Measurements from ENCODE around the gene C15orf40.
"Not testable (repeated sequence)": the region's sequence is repeated elsewhere in the genome, so short reads cannot be mapped to it uniquely, and the experiment has no call there.

The C15orf40 gene

DNA sequence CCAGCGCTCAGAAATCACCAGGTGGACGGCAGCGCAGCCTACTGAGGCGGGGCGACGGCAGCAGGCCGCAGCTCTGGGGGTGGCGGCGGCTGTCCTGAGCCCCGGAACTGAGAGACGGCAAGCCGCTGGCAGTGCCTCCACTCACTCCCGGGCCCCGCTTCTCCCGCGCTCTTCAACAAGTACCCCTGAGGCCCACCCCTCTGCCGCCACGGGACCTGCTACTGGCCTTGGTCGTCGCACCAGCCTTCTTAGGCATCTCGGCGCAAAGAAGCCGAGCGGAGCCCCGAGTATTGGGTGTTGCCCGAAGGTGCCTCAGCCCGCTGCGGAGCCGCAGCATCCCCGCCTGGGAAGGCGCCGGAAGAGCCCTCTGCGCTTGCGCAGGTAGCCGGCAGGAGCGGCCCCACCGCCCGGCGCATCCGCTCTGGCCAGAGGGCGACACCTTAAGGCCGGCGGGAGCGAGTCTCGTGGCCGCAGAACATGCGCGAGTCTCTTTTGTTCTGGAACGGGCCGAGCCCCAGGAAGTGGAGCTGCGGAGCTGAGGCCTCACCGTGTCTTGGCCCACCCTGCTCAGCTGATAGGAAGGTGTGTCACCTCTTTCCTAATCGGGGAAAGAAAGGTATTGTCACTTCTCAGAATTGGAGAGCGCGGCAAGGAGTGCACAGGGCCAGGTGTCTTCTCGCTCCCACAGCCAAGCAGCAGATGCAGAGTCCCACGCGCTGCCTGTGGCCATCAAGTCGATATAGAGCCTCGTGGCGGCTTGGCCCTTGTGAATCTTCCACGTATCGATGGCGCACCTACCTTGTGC lies at the start of gene C15orf40:
Gene C15orf40 (minus strand): TSS at position 369 of the 805 bp plus-strand sequence. CDS start 32 bp downstream, at position 337.
- peak; percentile 8 for DNase-seq

DNA sequence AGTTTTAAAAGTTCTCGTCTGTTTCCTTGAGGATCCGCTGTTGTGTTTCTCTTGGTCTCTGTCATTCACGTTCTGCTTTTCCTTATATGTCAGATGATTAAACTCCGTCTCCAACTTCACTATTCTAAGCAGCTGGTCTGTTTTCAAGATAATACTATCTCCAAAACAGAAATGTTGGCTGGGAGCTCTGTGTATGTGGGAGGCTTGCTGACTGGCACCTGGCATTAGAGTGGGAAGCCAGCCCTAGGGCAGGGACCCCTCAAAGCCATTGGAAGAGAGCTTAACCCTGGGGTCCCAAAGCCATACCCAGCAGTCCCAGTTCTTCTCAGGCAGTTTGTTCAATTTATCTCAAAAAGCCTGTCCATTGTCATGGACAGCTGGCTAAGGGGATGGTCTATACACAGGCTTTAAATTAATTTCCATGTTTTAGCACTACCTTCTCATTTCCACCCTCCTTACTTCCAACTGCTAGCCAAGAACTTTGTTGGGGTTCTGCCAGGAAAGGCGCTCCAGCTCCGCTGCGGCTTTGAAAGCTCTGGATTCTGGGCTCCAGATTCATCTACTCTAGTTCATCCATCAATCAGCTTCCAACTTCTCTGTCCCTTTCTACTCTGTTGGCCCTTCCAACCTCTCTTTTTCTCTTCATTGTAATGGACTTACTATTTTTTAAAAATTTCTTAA lies 46.4 kb upstream of the C15orf40 start:
- DNase-seq, result no peak

DNA sequence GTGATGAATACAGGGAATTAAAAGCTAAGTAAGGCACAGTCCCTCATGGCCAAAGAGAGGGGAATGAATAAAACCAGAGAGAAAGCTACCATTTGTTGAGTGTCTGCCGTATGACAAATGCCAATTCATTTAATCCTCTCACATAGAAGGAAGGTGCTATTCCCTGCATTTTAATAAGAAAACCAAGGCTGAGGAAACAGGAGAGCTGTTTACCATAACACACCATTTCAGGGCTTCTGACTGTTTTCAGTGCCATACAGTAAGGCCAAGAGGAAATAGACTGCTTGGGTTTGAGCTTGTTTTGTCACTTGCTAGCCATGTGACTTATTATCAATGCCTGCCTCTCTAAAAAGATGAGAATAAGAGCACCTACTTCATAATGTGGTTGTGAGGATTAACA lies 45.6 kb upstream of the C15orf40 start:
- no peak for DNase-seq

DNA sequence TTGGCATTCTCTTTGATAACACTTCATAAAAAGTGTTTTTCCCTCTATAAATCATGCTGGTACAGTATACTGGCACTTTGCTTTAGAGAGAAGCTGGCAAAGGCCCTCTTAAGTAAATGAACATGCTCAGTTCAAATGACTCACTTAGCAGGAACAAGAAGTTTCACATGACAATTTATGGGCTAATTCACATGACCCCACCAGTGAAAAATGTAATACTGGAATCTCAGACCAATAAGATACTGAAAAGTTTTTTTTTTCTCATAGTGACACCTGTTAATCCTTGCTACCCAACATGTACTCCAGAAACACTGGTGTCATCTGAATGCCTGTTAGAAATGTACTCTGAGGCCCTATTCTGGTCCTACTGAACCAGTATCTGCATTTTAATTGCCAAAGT lies 41.7 kb upstream of the C15orf40 start:
- no peak for DNase-seq

DNA sequence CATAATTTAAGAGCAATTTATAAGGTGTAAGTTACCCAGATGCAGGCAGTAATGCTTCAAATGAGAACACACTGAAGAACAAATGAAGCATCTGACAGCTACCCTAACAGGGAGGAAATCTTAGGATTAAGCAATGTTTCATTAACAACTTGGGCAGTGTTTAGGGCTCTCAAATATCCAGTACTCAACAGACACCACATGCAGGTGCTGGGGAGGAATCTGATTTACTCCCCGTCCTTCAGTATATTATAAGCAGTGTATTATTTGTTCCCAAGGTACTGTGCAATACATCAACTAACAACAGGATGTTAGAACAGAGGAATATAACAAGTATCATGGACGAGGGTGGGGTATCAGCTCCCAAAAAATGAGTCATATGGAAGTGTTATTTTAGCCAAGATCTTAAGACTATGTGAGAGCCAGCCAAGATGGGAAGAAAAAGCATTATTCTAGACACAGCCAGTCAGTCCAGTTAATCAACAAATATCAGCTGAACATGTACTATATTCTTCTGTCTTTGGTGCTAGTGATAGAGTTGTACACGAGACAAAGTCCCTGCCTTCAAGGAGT lies 35.2 kb upstream of the C15orf40 start:
- no peak for DNase-seq

DNA sequence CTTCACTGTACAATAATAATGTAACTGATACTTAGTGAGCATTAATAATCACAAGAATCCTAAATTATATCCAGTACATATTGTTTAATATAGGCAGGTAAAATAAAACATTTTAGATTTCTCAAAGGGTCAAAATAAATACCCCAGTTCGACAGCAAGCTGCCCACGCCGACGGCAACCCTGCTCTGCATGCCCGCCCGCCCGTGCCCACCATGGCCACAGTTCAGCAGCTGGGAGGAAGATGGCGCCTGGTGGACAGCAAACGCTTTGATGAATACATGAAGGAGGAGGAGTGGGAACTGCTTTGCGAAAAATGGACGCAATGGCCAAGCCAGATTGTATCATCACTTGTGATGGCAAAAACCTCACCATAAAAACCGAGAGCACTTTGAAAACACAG lies 32.7 kb upstream of the C15orf40 start:
- no peak for DNase-seq

DNA sequence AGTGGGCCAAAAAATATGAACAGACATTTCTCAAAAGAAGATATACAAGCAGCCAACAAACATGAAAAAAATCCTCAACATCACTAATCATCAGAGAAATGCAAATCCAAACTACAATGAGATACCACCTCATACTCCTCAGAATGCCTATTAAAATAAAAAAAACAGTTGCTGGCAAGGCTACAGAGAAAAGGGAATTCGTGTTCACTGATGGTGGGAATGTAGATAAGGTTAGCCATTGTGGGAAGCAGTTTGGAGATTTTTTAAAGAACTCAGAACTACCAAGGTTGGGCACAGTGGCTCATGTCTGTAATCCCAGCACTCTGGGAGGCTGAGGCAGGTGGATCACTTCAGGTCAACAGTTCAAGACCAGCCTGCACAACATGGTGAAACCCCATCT lies 27.8 kb upstream of the C15orf40 start:
- DNase-seq, result no peak

DNA sequence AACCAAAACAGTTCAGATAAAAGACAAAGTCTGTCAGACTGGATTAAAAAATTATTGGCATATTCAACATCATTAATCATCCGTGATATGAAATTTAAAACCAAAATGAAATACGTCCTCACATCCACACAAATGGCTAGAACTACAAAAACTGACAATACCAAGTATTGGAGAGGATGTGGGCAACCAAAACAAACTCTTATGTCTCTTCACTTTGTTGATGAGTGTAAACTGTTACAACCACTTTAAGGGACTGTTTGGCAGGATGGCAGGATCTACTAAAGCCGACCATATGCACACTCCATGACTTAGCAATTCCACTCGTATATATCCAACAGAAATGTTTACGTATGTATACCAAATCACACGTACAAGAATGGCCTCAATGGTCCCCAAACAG lies 24.8 kb upstream of the C15orf40 start:
- no peak for DNase-seq

DNA sequence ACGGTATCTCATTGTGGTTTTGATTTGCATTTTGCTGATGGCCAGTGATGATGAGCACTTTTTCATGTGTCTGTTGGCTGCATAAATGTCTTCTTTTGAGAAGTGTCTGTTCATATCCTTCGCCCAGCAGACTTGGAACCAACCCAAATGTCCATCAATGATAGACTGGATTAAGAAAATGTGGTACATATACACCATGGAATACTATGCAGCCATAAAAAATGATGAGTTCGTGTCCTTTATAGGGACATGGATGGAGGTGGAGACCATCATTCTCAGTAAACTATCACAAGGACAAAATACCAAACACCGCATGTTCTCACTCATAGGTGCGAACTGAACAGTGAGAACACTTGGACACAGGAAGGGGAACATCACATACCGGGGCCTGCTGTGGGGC lies 19.8 kb upstream of the C15orf40 start:
- DNase-seq, result not testable (repeated sequence)

DNA sequence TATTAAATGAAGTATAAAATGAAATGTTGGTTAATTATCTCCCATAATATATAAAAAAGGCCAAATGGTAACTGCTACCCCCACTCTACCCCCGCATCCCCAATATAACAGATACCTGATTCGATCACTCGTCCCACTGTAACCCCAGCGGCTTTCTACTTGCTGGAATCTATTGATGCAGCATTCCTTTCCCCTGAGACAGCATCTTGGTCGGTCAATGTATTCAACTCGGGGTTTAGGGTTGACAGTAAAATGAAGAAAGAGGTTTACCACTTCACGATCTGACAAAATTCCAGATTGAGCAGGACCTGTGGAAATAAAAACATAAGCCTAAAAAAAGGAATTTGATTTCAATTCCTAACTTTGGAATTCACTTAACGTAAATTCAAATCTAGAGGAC lies 18.6 kb upstream of the C15orf40 start:
- no peak for DNase-seq

DNA sequence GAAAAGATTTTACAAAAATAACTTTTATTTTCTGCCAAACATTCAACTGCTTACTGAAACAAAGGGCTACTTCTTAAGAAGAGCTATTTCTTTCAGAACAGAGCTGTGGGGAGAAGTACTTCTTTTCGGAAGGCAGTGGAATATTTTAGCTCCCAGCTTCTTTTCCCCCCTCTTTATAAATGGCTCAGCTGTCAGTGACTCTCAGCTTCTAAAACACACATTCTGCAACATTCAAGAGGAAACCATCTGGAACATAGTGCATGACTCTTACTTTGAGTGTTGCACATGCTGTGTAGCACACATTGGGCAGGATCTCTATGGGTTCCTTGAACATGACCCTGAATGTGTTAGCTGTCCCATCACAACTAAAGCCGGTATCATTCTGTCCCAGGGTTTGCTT lies 7.0 kb upstream of the C15orf40 start:
- no peak for DNase-seq

DNA sequence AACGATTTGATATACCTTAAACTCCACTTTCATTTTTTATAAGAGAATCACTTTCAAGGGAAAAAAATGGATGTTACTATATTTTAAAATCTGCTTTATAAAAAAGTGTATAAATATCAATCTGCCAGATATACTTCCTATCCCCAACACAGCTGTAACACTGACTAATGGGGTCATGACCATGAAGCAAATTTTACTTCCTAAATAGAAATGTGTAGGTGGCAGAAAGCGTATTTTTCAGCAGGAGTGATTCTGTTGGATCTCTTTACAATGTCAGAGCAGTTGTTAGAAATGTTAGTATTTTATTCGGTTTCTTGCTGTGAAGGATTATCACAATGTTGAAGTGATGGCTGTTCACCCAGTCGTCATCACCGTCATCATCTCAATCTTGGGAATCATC lies 5.5 kb upstream of the C15orf40 start:
- DNase-seq, result no peak

DNA sequence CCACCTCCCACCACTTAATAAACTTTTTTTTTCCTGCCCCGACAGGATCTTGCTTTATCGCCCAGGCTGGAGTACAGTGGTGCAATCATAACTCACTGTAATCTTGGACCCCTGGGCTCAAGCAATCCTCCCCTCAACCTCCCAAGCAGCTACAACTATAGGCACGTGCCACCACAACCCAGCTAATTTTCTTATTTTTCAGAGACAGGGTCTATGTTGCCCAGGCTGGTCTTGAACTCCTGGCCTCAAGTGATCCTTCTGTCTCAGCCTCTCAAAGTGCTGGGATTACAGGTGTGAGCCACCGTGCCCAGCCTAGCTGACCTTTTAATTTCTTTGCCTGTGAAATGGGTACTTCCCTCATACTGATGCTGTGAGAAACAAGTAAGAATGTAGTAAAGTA lies 3.9 kb upstream of the C15orf40 start:
- DNase-seq, result no peak

DNA sequence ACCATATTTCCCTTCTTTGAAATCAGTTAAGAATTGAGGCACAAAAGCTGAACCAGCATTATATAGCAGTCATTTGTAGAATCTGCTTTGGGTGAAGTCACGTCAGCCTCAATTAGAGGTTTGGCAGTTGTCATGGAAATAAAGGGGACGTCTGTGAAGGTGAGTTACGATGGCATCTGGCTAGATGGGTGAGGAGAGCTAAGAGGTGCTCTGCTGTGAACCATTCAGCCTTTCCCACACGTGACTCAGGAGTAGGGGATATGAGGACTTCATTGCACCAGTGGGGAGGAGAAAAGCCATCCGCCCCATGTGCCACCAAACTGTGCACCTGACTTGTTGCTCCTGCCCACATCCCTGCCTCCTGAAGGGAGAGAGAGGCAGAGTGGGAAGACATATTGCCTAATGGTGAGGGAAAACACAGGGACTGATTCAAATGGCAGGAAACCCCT lies 2.8 kb upstream of the C15orf40 start:
- DNase-seq, result no peak

DNA sequence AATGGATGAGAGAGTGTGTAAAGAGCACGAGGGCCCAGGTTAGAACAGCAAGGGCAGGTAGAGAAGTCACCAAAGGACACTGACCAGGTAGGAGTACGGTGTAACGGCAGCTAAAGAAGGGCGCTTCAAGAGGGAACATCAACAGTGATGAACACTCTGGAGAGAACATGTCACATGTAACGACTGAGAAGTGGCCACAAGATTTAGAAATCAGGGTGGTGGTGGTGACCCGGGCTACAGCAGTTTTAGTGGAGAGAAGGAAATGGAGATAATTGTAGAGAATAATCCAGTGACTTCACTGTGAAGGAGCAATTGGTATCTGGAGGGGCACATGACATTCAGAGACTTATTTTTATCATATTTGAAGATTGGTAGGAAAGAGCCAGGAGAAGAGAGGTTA lies 1.2 kb upstream of the C15orf40 start:
- DNase-seq, result no peak

DNA sequence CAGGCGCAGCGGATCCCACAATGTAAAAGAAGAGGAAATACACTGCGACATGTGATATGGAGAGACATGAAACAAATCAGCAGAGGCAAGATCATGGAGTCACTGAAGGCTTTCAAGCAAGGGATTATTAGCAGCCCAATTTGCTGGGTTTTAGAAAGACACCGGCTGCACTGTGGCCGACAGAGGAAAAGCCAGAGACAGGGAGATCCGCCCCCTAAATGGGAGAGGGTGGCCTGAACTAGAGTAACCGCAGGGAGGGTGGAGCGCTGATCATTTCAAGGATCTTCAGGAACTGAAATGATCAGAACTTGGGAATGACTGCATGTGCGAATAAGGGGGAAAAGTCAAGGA lies 612 bp upstream of the C15orf40 start:
- DNase-seq, result no peak

DNA sequence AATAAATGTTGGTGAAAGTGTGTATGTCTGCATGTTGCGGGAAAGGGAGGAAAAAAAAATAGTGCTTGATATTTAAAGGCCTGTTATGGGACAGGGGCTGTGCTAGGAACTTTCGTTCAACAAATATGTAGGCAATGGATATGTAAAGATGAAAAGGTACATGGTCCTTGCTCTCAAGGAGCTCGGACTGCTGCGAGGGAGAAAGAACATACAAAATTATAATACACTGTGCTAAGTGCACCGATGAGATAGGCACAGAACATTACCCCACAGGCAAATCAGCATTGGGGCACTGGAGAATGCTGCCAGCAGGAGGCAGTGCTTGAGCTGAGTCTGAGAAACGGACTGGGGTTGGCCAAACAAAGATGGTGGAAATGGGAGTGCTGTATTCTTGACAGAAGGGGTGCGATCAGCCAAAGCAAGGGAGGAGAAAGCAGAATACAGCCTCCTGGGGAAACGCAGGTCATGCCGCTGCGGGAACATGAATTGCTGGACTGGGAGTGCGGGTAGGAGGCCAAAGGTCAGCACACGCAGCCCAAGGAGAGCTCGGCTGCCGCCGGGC lies 649 bp downstream of the C15orf40 start:
- DNase-seq, result no peak

DNA sequence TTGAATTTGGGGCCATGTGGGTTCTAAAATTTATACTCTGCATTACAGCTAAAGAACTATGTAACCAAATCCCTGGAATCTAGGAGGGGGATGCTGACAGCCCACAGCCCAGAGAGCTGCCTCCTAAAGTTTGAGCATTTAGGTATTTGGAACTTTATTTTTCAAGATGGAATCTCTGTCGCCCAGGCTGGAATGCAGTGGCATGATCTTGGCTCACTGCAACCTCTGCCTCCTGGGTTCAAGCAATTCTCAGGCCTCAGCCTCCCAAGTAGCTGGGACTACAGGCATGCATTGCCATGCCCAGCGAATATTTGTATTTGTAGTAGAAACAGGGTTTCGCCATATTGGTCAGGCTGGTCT lies 10.8 kb downstream of the C15orf40 start:
- not testable (repeated sequence) for DNase-seq

DNA sequence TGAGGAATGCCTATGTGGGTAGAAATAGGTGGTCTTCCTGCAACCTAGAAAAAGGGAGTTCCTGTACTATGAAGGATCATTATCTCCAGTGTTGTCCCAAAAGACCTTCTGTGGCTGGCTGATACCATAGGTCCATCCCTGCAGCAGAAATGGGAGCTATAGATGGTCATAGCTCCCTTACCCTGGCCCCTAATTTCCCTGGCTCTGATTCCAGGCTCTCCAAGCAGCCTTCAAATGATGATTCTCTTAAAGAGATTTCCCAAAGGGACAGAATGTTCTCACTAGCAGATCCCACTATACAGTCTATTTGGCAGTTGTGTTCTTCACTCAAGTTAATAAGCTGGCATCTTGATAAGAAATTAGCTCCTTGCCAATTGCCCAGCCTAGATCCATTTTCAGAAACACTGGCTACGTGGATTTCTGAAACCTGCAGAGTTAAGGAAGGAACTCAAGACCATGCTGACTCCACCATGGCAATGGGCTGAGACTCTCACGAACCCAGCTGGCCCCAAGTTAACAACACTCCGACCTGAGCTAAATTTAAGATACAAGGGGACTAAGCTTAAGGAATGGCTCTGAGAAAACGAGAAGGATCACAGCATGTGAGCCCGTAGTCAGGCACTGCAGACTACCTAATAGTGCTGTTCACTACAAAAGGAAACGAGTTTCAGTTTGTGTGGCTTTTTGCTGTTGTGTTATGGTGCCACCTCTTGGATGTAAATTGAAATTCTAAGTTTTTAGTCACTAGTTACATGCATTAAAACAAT lies 11.4 kb downstream of the C15orf40 start:
- no peak for DNase-seq

DNA sequence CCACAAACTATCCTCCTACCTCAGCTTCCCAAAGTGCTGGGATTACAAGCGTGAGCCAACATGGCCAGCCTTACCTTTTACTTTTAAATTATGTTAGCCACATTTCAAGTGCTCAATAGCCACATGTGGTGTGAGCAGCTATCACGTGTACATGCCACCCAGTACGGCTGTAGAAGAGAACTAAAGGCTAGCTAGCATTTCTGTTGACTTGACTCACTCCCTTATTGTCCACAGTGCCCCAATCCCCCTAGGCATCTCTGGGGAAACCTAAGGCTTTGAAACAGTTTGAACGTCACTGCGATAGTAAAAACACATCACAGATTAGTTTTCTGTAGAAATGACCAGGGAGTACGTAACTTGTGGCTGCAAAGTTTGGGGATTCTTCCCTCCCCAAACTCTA lies 12.0 kb downstream of the C15orf40 start:
- no peak for DNase-seq

DNA sequence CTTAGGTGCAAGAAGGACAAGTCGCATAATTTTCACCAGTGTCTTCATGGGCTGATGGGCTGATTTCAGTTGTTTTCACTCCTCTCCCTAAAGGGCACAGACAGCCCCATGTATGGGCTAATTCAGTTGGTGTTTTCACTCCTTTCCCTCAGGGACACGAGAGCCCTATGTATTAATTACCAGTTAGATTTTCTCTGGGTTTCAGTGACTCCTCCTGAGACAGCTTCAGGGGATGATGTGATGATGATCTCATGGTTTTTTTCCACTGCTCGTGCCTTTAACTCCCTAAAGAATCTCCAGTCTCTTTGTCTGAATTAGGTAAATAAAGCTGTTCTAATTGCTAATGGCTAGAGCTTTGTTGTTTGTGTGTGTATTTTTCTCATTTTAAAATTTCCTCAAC lies 15.5 kb downstream of the C15orf40 start:
- no peak for DNase-seq

DNA sequence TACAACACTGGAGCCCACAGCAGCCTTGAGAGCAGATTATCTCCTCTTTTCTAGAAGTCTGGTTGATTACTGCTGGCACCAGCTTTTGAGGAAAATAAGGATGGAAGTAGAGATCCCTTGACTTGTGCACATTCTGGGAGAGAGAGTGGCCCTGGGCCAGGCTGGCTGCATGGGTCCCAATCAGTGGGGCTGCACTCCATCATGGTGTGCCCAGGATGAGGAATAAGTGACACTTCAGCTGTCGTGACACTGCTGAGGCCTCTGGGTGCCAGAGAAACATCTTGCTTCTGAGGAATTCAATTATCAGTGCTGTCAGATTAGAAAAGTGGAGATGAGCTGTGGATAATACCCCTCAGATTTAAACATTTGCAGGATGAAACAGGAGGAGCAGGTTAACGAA lies 16.4 kb downstream of the C15orf40 start:
- DNase-seq, result no peak

DNA sequence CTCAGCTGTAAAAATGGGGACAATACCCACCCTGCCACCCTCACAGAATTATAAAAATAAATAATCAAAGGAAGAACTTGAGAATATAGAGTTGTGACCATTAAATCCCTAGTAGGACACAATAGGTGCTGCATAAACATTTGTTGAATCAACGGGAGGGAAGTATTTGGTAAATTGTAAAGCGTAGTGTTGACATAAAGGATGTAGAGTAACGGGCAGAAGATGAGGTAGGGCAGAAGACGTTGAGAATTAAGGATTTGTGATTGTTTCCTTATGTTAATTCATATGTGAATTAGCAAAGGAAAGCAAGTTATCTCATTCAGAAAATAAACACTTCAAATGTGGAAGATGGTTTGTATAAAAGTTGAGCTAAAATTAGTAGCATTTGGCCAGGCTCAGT lies 18.3 kb downstream of the C15orf40 start:
- no peak for DNase-seq
